HepG2 (cell line): ENCODE data around the gene EIF4G3. TPM values are rescaled to one million over a fixed set of nuclear protein-coding genes. Genes with fewer than 3 reads are reported as not detected.
"Not testable (repeated sequence)": the region's sequence is repeated elsewhere in the genome, so short reads cannot be mapped to it uniquely, and the experiment has no call there.

Experiments
- ATAC-seq: fragments of 200-7000 bp; cut with Tn5 transposase; 3 replicates; pipeline ENCODE4 v1.9.1; 2020; ENCODE audit warnings: mild to moderate bottlenecking, moderate library complexity
- BruUV-seq: library from RNA; stranded (reverse); fragments of 400-500 nt; replicated peaks from 2 replicates; lab custom pipeline; 2021; lab: Mats Ljungman, UMichigan
- CTCF ChIA-PET: fragments of 300-600 bp; formaldehyde crosslinking; extraction: SDS; loops from one replicate; lab custom pipeline; 2021; ENCODE audit warnings: low total read pairs, inconsistent platforms, low intra/inter-chr PET ratio; lab: Yijun Ruan, JAX
- POLR2A ChIA-PET: fragments of 350-600 bp; sonication (Branson Sonifier 250); formaldehyde crosslinking; loops from one replicate; lab custom pipeline; 2020; ENCODE audit warnings: antibody characterized with exemption, inconsistent platforms; lab: Yijun Ruan, JAX
- DNase-seq: peaks from one replicate; pipeline ENCODE4 v3.0.0-alpha.2; 2015; ENCODE audit warnings: low spot score
- FAIRE-seq: peaks from 3 replicates; lab custom pipeline; 2011; peaks lifted over from hg19 to GRCh38; lab: Jason Lieb, UNC
- H2AFZ ChIP-seq: one replicate; pipeline ENCODE4 v1.6.1; 2011; ENCODE audit warnings: low read length, inconsistent platforms
- H3K27ac ChIP-seq: fragments of 300-600 bp; 3 replicates; pipeline ENCODE4 v1.8.0; 2011; ENCODE audit warnings: mixed run types, mild to moderate bottlenecking, mixed read lengths, low read length, inconsistent platforms; ENCODE audit not compliant: insufficient read depth; ENCODE audit errors: extremely low read length
- H3K27me3 ChIP-seq, 2 experiments: fragments of 200-600 bp in 1 of 2; 2 replicates in 1 of 2; 3 replicates in 1 of 2; pipeline versions ENCODE4 v1.6.0 to v1.8.0; 2011; ENCODE audit warnings: low read length in 2 of 2, mild to moderate bottlenecking in 2 of 2, moderate library complexity in 2 of 2, inconsistent platforms in 1 of 2; ENCODE audit not compliant: insufficient read depth in 2 of 2, control insufficient read depth in 1 of 2
- H3K36me3 ChIP-seq, 2 experiments: fragments of 200-600 bp in 1 of 2; replicated peaks in 1 of 2; 2 replicates in 1 of 2; 3 replicates in 1 of 2; pipeline versions ENCODE4 v1.5.1 to v1.8.0; 2011; ENCODE audit warnings: low read length in 2 of 2, inconsistent platforms in 1 of 2; ENCODE audit not compliant: insufficient read depth in 2 of 2, control insufficient read depth in 1 of 2
- H3K4me1 ChIP-seq: 2 replicates; pipeline ENCODE4 v1.5.1; 2012; ENCODE audit warnings: low read length, inconsistent platforms; ENCODE audit not compliant: insufficient read depth
- H3K4me2 ChIP-seq: 2 replicates; pipeline ENCODE4 v1.6.0; 2011; ENCODE audit warnings: low read depth, low read length, inconsistent platforms
- H3K4me3 ChIP-seq, 3 experiments: fragments of 200-600 bp in 1 of 3; sonication (generic), shearing (Covaris generic) in 1 of 3; replicated peaks in 1 of 3; 2 replicates each; pipeline ENCODE4 v1.5.1; 2011 to 2016; ENCODE audit warnings: low read length in 3 of 3, inconsistent platforms in 2 of 3, low read depth in 2 of 3, mild to moderate bottlenecking in 2 of 3, control low read depth in 1 of 3, mixed read lengths in 1 of 3; ENCODE audit not compliant: insufficient read depth in 1 of 3
- H3K79me2 ChIP-seq: one replicate; pipeline ENCODE4 v1.6.1; 2011; ENCODE audit warnings: low read length, inconsistent platforms; ENCODE audit not compliant: insufficient read depth
- H3K9ac ChIP-seq: 2 replicates; pipeline ENCODE4 v1.6.0; 2011; ENCODE audit warnings: mild to moderate bottlenecking, low read depth, low read length, inconsistent platforms; ENCODE audit not compliant: insufficient read depth
- H3K9me3 ChIP-seq: 2 replicates; pipeline ENCODE4 v1.5.1; 2012; ENCODE audit warnings: mild to moderate bottlenecking, low read length
- H4K20me1 ChIP-seq: 2 replicates; pipeline ENCODE4 v1.6.0; 2011; ENCODE audit warnings: inconsistent platforms, mild to moderate bottlenecking, low read length, moderate library complexity; ENCODE audit not compliant: insufficient read depth
- AHR ChIP-seq: IDR thresholded peaks from 2 replicates; pipeline ENCODE4 v1.6.1; 2018; ENCODE audit warnings: missing genetic modification reagents, missing compliant biosample characterization
- BRD4 ChIP-seq: sonication (generic); formaldehyde crosslinking; IDR thresholded peaks from 2 replicates; pipeline ENCODE4 v1.4.0; 2020; ENCODE audit warnings: missing genetic modification reagents
- DNMT1 ChIP-seq: sonication (generic); formaldehyde crosslinking; IDR thresholded peaks from 2 replicates; pipeline ENCODE4 v1.5.1; 2020; ENCODE audit warnings: mild to moderate bottlenecking, missing genetic modification reagents
- JUNB ChIP-seq: sonication (generic); formaldehyde crosslinking; IDR thresholded peaks from 2 replicates; pipeline ENCODE4 v1.8.0; 2022; ENCODE audit warnings: missing genetic modification reagents, mild to moderate bottlenecking, borderline replicate concordance
- KDM2A ChIP-seq: sonication (generic); formaldehyde crosslinking; IDR thresholded peaks from 2 replicates; pipeline ENCODE4 v1.4.0; 2020; ENCODE audit warnings: low read depth, missing genetic modification reagents, borderline replicate concordance
- SOX5 ChIP-seq: IDR thresholded peaks from 2 replicates; pipeline ENCODE4 v1.6.1; 2016; ENCODE audit warnings: borderline replicate concordance
- SUZ12 ChIP-seq: fragments of 150-350 bp; IDR thresholded peaks from 2 replicates; pipeline ENCODE4 v1.6.1; 2014; ENCODE audit warnings: low read depth, low read length
- ZNF3 ChIP-seq: IDR thresholded peaks from 2 replicates; pipeline ENCODE4 v1.7.0; 2017; ENCODE audit warnings: inconsistent platforms
- ZNF883 ChIP-seq: sonication (generic); formaldehyde crosslinking; IDR thresholded peaks from 2 replicates; pipeline ENCODE4 v1.5.1; 2020; ENCODE audit warnings: mild to moderate bottlenecking, missing genetic modification reagents; ENCODE audit errors: not compliant biosample characterization
- WGBS: methylation state at CpG from one replicate; pipeline ENCODE4 v1.1.6; 2017; ENCODE audit warnings: low lambda C conversion rate; 5-methylcytosine and 5-hydroxymethylcytosine counted together
- in situ Hi-C: cut with HindIII; loops from 2 replicates; pipeline ENCODE4 v1.10.0; 2017; ENCODE audit warnings: low pct_unique_long_range_greater_than_20kb; ENCODE audit not compliant: extremely low pct_ligation_motif_present
- intact Hi-C: fragments of 100-400 bp; cut with micrococcal nuclease; formaldehyde crosslinking; loops from one replicate; pipeline ENCODE4 v1.10.0; 2022; ENCODE audit not compliant: unreplicated experiment
- polyA plus RNA-seq, 8 experiments: library from polyadenylated mRNA; depleted of rRNA in 3 of 8; stranded (reverse) in 7 of 8; unstranded in 1 of 8; fragments of >200 nt; fragmentation: Illumina TruSeq in 4 of 8; extraction: Trizol in 4 of 8; gene quantifications; 2 replicates each; pipeline versions ENCODE4 v1.2.1 to v1.2.3, GENCODE V29; 2011 to 2016; ENCODE audit warnings: low read depth in 4 of 8, missing spikeins in 1 of 8, mixed read lengths in 1 of 8; ENCODE audit not compliant: insufficient read depth in 1 of 8
- total RNA-seq, 5 experiments: library from RNA; depleted of rRNA; stranded (reverse); fragments of >200 nt; fragmentation: Illumina TruSeq; extraction: Trizol; gene quantifications; 2 replicates each; pipeline ENCODE4 v1.2.3, GENCODE V29; 2016; ENCODE audit warnings: low read depth in 1 of 5
- TF ChIP-seq, protein P1 (sequence below): sonication (generic); formaldehyde crosslinking; IDR thresholded peaks from 2 replicates; pipeline ENCODE4 v1.5.1; 2020; ENCODE audit warnings: mild to moderate bottlenecking, missing genetic modification reagents, moderate library complexity
- TF ChIP-seq, protein P2 (sequence below): sonication (generic); formaldehyde crosslinking; IDR thresholded peaks from 2 replicates; pipeline ENCODE4 v1.4.0; 2020; ENCODE audit warnings: missing genetic modification reagents, mild to moderate bottlenecking, borderline replicate concordance
- TF ChIP-seq, protein P3 (sequence below): sonication (generic); formaldehyde crosslinking; IDR thresholded peaks from 2 replicates; pipeline ENCODE4 v1.5.0; 2020; ENCODE audit warnings: missing genetic modification reagents

The EIF4G3 gene
- total and polyA plus RNA-seq, 2 of the 13 experiments (the other 11 are each of a cell fraction or from before 2014, with no cell fraction given) = 22.2 to 27.6 TPM

DNA sequence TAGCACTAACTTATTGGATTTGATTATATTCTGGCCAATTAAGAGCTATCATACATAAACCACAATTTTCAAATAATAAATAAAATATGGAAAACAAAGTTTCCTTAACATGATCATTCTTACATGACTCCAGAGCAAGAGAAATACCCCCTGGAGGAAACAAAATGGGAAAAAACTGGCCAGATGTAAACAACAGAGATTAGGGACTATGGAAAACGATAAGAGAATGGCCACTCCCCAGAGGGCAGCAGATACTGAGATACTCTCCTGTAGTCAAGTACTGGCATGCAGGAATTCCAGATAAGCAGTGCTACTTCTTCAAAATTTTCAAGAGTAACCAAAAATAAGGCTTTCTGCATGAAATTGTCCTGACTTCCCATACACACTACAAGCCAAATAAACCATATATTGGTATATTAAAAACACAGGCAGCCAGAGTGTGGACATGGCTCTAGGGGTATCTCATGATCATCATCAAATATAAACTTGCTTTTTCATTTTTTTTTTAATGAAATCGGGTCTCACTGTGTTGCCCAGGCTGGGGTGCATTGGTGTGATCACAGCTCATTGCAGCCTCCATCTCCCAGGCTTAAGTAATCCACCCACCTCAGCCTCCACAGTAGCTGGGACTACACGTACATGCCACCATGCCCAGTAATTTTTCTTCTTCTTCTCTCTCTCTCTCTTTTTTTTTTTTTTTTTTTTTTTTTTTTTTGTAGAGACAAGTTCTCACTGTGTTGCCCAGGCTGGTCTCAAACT is 118.5 kb downstream of the EIF4G3 start:
- Histone ChIP-seq H3K27ac (no peak overlapping the region), H3K79me2 (no peaks in the 10 kb centered on the region), H3K4me1 (peaks cover 11% of the 10 kb centered on the region; the same call in 1 of the 2 replicates), H4K20me1 (no peaks in the 10 kb centered on the region), H3K4me2 (no peak overlapping the region), H3K36me3 (no peaks in the 10 kb centered on the region), H2AFZ (no peak overlapping the region), H3K9ac (no peak overlapping the region), H3K4me3 (no peak overlapping the region), H3K27me3 (no peaks in the 10 kb centered on the region), H3K9me3 (no peaks in the 10 kb centered on the region)
- intact Hi-C loops (no loop called here), in situ Hi-C loops (no loop called here)
- no peak for ATAC-seq
- POLR2A ChIA-PET = no interaction called here
- DNase-seq = no peak
- CTCF ChIA-PET = no interaction called here
- TF ChIP-seq, protein P1, sequence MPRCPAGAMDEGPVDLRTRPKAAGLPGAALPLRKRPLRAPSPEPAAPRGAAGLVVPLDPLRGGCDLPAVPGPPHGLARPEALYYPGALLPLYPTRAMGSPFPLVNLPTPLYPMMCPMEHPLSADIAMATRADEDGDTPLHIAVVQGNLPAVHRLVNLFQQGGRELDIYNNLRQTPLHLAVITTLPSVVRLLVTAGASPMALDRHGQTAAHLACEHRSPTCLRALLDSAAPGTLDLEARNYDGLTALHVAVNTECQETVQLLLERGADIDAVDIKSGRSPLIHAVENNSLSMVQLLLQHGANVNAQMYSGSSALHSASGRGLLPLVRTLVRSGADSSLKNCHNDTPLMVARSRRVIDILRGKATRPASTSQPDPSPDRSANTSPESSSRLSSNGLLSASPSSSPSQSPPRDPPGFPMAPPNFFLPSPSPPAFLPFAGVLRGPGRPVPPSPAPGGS (CRISPR knock-in tag) = no peak
- TF ChIP-seq SUZ12 (no peak), DNMT1 (CRISPR knock-in tag) (no peak), BRD4 (no peak), ZNF3 (no peak), JUNB (CRISPR knock-in tag) (no peak), SOX5 (no peak), KDM2A (no peak), ZNF883 (no peak), AHR (CRISPR knock-in tag) (no peak)
- TF ChIP-seq, protein P2, sequence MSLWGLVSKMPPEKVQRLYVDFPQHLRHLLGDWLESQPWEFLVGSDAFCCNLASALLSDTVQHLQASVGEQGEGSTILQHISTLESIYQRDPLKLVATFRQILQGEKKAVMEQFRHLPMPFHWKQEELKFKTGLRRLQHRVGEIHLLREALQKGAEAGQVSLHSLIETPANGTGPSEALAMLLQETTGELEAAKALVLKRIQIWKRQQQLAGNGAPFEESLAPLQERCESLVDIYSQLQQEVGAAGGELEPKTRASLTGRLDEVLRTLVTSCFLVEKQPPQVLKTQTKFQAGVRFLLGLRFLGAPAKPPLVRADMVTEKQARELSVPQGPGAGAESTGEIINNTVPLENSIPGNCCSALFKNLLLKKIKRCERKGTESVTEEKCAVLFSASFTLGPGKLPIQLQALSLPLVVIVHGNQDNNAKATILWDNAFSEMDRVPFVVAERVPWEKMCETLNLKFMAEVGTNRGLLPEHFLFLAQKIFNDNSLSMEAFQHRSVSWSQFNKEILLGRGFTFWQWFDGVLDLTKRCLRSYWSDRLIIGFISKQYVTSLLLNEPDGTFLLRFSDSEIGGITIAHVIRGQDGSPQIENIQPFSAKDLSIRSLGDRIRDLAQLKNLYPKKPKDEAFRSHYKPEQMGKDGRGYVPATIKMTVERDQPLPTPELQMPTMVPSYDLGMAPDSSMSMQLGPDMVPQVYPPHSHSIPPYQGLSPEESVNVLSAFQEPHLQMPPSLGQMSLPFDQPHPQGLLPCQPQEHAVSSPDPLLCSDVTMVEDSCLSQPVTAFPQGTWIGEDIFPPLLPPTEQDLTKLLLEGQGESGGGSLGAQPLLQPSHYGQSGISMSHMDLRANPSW = no peak
- TF ChIP-seq, protein P3, sequence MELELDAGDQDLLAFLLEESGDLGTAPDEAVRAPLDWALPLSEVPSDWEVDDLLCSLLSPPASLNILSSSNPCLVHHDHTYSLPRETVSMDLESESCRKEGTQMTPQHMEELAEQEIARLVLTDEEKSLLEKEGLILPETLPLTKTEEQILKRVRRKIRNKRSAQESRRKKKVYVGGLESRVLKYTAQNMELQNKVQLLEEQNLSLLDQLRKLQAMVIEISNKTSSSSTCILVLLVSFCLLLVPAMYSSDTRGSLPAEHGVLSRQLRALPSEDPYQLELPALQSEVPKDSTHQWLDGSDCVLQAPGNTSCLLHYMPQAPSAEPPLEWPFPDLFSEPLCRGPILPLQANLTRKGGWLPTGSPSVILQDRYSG = no peak
- FAIRE-seq = no peak
- WGBS = 97% methylated on average over 3 of the region's 3 CpGs
- BruUV-seq = no TSS peak

DNA sequence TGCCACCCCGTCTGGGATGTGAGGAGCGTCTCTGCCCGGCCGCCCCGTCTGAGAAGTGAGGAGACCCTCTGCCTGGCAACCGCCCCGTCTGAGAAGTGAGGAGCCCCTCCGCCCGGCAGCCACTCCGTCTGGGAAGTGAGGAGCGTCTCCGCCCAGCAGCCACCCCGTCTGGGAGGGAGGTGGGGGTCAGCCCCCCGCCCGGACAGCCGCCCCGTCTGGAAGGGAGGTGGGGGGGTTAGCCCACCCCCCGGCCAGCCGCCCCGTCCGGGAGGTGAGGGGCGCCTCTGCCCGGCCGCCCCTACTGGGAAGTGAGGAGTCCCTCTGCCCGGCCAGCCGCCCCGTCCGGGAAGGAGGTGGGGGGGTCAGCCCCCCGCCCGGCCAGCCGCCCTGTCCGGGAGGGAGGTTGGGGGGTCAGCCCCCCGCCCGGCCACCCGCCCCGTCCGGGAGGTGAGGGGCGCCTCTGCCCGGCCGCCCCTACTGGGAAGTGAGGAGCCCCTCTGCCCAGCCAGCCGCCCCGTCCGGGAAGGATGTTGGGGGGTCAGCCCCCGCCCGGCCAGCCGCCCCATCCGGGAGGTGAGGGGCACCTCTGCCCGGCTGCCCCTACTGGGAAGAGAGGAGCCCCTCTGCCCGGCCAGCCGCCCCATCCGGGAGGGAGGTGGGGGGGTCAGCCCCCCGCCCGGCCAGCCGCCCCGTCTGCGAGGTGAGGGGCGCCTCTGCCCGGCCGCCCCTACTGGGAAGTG is 123.3 kb downstream of the EIF4G3 start:
- POLR2A ChIA-PET, H3K27ac ChIP-seq, CTCF ChIA-PET, DNase-seq, BruUV-seq, H3K4me3 ChIP-seq, H3K9ac ChIP-seq, H3K4me2 ChIP-seq, FAIRE-seq, intact Hi-C loops, in situ Hi-C loops, H3K9me3 ChIP-seq, H4K20me1 ChIP-seq, H2AFZ ChIP-seq, H3K27me3 ChIP-seq, H3K79me2 ChIP-seq, ATAC-seq, H3K36me3 ChIP-seq: not testable (repeated sequence)
- peaks cover 13% of the 10 kb centered on the region; the same call in 1 of the 2 replicates for H3K4me1 ChIP-seq
- WGBS = 92% methylated on average over 5 of the region's 59 CpGs
